HepG2 (cell line): ENCODE measurements around the gene SHBG. TPM values are rescaled to one million over a fixed set of nuclear protein-coding genes. Genes with fewer than 3 reads are reported as not detected.
A peak's percentile ranks its signal among the peaks of the same experiment; 100 is the strongest.
"Not testable (repeated sequence)": the region's sequence is repeated elsewhere in the genome, so short reads cannot be mapped to it uniquely, and the experiment has no call there.

Experiments
- ATAC-seq: fragments of 200-7000 bp; cut with Tn5 transposase; 3 replicates; pipeline ENCODE4 v1.9.1; 2020; ENCODE audit warnings: mild to moderate bottlenecking, moderate library complexity
- BruUV-seq: library from RNA; stranded (reverse); fragments of 400-500 nt; replicated peaks from 2 replicates; lab custom pipeline; 2021; lab: Mats Ljungman, UMichigan
- CTCF ChIA-PET: fragments of 300-600 bp; formaldehyde crosslinking; extraction: SDS; loops from one replicate; lab custom pipeline; 2021; ENCODE audit warnings: low total read pairs, inconsistent platforms, low intra/inter-chr PET ratio; lab: Yijun Ruan, JAX
- POLR2A ChIA-PET: fragments of 350-600 bp; sonication (Branson Sonifier 250); formaldehyde crosslinking; loops from one replicate; lab custom pipeline; 2020; ENCODE audit warnings: antibody characterized with exemption, inconsistent platforms; lab: Yijun Ruan, JAX
- DNase-seq: peaks from one replicate; pipeline ENCODE4 v3.0.0-alpha.2; 2015; ENCODE audit warnings: low spot score
- FAIRE-seq: peaks from 3 replicates; lab custom pipeline; 2011; peaks lifted over from hg19 to GRCh38; lab: Jason Lieb, UNC
- H2AFZ ChIP-seq: one replicate; pipeline ENCODE4 v1.6.1; 2011; ENCODE audit warnings: low read length, inconsistent platforms
- H3K27ac ChIP-seq: fragments of 300-600 bp; 3 replicates; pipeline ENCODE4 v1.8.0; 2011; ENCODE audit warnings: mixed run types, mild to moderate bottlenecking, mixed read lengths, low read length, inconsistent platforms; ENCODE audit not compliant: insufficient read depth; ENCODE audit errors: extremely low read length
- H3K27me3 ChIP-seq, 2 experiments: fragments of 200-600 bp in 1 of 2; 2 replicates in 1 of 2; 3 replicates in 1 of 2; pipeline versions ENCODE4 v1.6.0 to v1.8.0; 2011; ENCODE audit warnings: low read length in 2 of 2, mild to moderate bottlenecking in 2 of 2, moderate library complexity in 2 of 2, inconsistent platforms in 1 of 2; ENCODE audit not compliant: insufficient read depth in 2 of 2, control insufficient read depth in 1 of 2
- H3K36me3 ChIP-seq, 2 experiments: fragments of 200-600 bp in 1 of 2; replicated peaks in 1 of 2; 2 replicates in 1 of 2; 3 replicates in 1 of 2; pipeline versions ENCODE4 v1.5.1 to v1.8.0; 2011; ENCODE audit warnings: low read length in 2 of 2, inconsistent platforms in 1 of 2; ENCODE audit not compliant: insufficient read depth in 2 of 2, control insufficient read depth in 1 of 2
- H3K4me1 ChIP-seq: 2 replicates; pipeline ENCODE4 v1.5.1; 2012; ENCODE audit warnings: low read length, inconsistent platforms; ENCODE audit not compliant: insufficient read depth
- H3K4me2 ChIP-seq: 2 replicates; pipeline ENCODE4 v1.6.0; 2011; ENCODE audit warnings: low read depth, low read length, inconsistent platforms
- H3K4me3 ChIP-seq, 3 experiments: fragments of 200-600 bp in 1 of 3; sonication (generic), shearing (Covaris generic) in 1 of 3; replicated peaks in 1 of 3; 2 replicates each; pipeline ENCODE4 v1.5.1; 2011 to 2016; ENCODE audit warnings: low read length in 3 of 3, inconsistent platforms in 2 of 3, low read depth in 2 of 3, mild to moderate bottlenecking in 2 of 3, control low read depth in 1 of 3, mixed read lengths in 1 of 3; ENCODE audit not compliant: insufficient read depth in 1 of 3
- H3K79me2 ChIP-seq: one replicate; pipeline ENCODE4 v1.6.1; 2011; ENCODE audit warnings: low read length, inconsistent platforms; ENCODE audit not compliant: insufficient read depth
- H3K9ac ChIP-seq: 2 replicates; pipeline ENCODE4 v1.6.0; 2011; ENCODE audit warnings: mild to moderate bottlenecking, low read depth, low read length, inconsistent platforms; ENCODE audit not compliant: insufficient read depth
- H3K9me3 ChIP-seq: 2 replicates; pipeline ENCODE4 v1.5.1; 2012; ENCODE audit warnings: mild to moderate bottlenecking, low read length
- H4K20me1 ChIP-seq: 2 replicates; pipeline ENCODE4 v1.6.0; 2011; ENCODE audit warnings: inconsistent platforms, mild to moderate bottlenecking, low read length, moderate library complexity; ENCODE audit not compliant: insufficient read depth
- CREB1 ChIP-seq, 2 experiments: fragments of 450-650 bp in 1 of 2; IDR thresholded peaks; 2 replicates each; pipeline ENCODE4 v1.6.1; 2016 to 2017; ENCODE audit warnings: control low read depth in 1 of 2, mild to moderate bottlenecking in 1 of 2, missing compliant biosample characterization in 1 of 2, missing genetic modification characterization in 1 of 2
- GATAD2A ChIP-seq: IDR thresholded peaks from 2 replicates; pipeline ENCODE4 v1.6.1; 2016
- RXRA ChIP-seq: sonication (generic); formaldehyde crosslinking; IDR thresholded peaks from 2 replicates; pipeline ENCODE4 v1.5.1; 2020; ENCODE audit warnings: missing genetic modification reagents
- SMC3 ChIP-seq: IDR thresholded peaks from 2 replicates; pipeline ENCODE4 v1.6.1; 2011; ENCODE audit warnings: low read length, improper control_type of control experiment
- SOX6 ChIP-seq, 2 experiments: fragments of 450-650 bp in 1 of 2; sonication (generic) in 1 of 2; formaldehyde crosslinking in 1 of 2; IDR thresholded peaks; 2 replicates each; pipeline versions ENCODE4 v1.4.0 to v1.6.1; 2017 to 2020; ENCODE audit warnings: antibody characterized with exemption in 1 of 2, mild to moderate bottlenecking in 1 of 2, missing genetic modification reagents in 1 of 2
- ZNF460 ChIP-seq: sonication (generic); formaldehyde crosslinking; IDR thresholded peaks from 2 replicates; pipeline ENCODE4 v1.5.1; 2020; ENCODE audit warnings: missing genetic modification reagents, mild to moderate bottlenecking, borderline replicate concordance
- ZNF550 ChIP-seq: sonication (generic); formaldehyde crosslinking; IDR thresholded peaks from 2 replicates; pipeline ENCODE4 v1.4.0; 2020; ENCODE audit warnings: mild to moderate bottlenecking, missing genetic modification reagents, borderline replicate concordance
- WGBS: methylation state at CpG from one replicate; pipeline ENCODE4 v1.1.6; 2017; ENCODE audit warnings: low lambda C conversion rate; 5-methylcytosine and 5-hydroxymethylcytosine counted together
- in situ Hi-C: cut with HindIII; loops from 2 replicates; pipeline ENCODE4 v1.10.0; 2017; ENCODE audit warnings: low pct_unique_long_range_greater_than_20kb; ENCODE audit not compliant: extremely low pct_ligation_motif_present
- intact Hi-C: fragments of 100-400 bp; cut with micrococcal nuclease; formaldehyde crosslinking; loops from one replicate; pipeline ENCODE4 v1.10.0; 2022; ENCODE audit not compliant: unreplicated experiment
- polyA plus RNA-seq, 8 experiments: library from polyadenylated mRNA; depleted of rRNA in 3 of 8; stranded (reverse) in 7 of 8; unstranded in 1 of 8; fragments of >200 nt; fragmentation: Illumina TruSeq in 4 of 8; extraction: Trizol in 4 of 8; gene quantifications; 2 replicates each; pipeline versions ENCODE4 v1.2.1 to v1.2.3, GENCODE V29; 2011 to 2016; ENCODE audit warnings: low read depth in 4 of 8, missing spikeins in 1 of 8, mixed read lengths in 1 of 8; ENCODE audit not compliant: insufficient read depth in 1 of 8
- total RNA-seq, 5 experiments: library from RNA; depleted of rRNA; stranded (reverse); fragments of >200 nt; fragmentation: Illumina TruSeq; extraction: Trizol; gene quantifications; 2 replicates each; pipeline ENCODE4 v1.2.3, GENCODE V29; 2016; ENCODE audit warnings: low read depth in 1 of 5

Gene SHBG
- total and polyA plus RNA-seq, 2 of the 13 experiments (the other 11 are each of a cell fraction or from before 2014, with no cell fraction given): 4.0 to 6.1 TPM

- TF ChIP-seq SMC3 (no peak), ZNF550 (CRISPR knock-in tag) (no peak), CREB1 (IDR thresholded peaks at IDR 0.05) (no peak), CREB1 (CRISPR knock-in tag; IDR thresholded peaks at IDR 0.05) (no peak), GATAD2A (peak; percentile 40; the same call in 1 of the 2 replicates), SOX6 (IDR thresholded peaks at IDR 0.05) (no peak), SOX6 (CRISPR knock-in tag; IDR thresholded peaks at IDR 0.05) (peak; percentile 23; the same call in 1 of the 2 replicates), RXRA (CRISPR knock-in tag) (no peak)
Measured at GRCh38 chr17:7623661-7624060, 6.3 kb upstream of the SHBG start (continued).

GRCh38 chr17:7625749-7626148, 4.2 kb upstream of the SHBG start:
- TF ChIP-seq ZNF460 (CRISPR knock-in tag): 0 out of 2 replicates have a peak, but pooled peaks have one; percentile 13
- H4K20me1 ChIP-seq, FAIRE-seq, ATAC-seq, H3K4me2 ChIP-seq, H3K4me3 ChIP-seq, H3K27me3 ChIP-seq, intact Hi-C loops, in situ Hi-C loops, BruUV-seq, H3K36me3 ChIP-seq, H3K9me3 ChIP-seq, H2AFZ ChIP-seq, DNase-seq, CTCF ChIA-PET, H3K9ac ChIP-seq, H3K27ac ChIP-seq: not testable (repeated sequence)
- POLR2A ChIA-PET: interaction anchor here (1.7 to 3.2 kb wide), 7 partner anchors 8 to 61 kb away, joined by 6 to 63 read pairs (median 25); partner anchors contain the start of genes FXR2, MPDU1, TP53 and WRAP53
- 97% methylated on average over 16 of the region's 16 CpGs for WGBS
- peaks cover 55% of the 10 kb centered on the region for H3K4me1 ChIP-seq
- peaks cover 15% of the 10 kb centered on the region for H3K79me2 ChIP-seq
